Measurements from ENCODE around the gene RFLNA. TPM values are rescaled to one million over a fixed set of nuclear protein-coding genes. Genes with fewer than 3 reads are reported as not detected.

The RFLNA gene
- total and polyA plus RNA-seq, 2 experiments from 2014 or later = 3.9 to 20.4 TPM

- TF ChIP-seq, protein P1, sequence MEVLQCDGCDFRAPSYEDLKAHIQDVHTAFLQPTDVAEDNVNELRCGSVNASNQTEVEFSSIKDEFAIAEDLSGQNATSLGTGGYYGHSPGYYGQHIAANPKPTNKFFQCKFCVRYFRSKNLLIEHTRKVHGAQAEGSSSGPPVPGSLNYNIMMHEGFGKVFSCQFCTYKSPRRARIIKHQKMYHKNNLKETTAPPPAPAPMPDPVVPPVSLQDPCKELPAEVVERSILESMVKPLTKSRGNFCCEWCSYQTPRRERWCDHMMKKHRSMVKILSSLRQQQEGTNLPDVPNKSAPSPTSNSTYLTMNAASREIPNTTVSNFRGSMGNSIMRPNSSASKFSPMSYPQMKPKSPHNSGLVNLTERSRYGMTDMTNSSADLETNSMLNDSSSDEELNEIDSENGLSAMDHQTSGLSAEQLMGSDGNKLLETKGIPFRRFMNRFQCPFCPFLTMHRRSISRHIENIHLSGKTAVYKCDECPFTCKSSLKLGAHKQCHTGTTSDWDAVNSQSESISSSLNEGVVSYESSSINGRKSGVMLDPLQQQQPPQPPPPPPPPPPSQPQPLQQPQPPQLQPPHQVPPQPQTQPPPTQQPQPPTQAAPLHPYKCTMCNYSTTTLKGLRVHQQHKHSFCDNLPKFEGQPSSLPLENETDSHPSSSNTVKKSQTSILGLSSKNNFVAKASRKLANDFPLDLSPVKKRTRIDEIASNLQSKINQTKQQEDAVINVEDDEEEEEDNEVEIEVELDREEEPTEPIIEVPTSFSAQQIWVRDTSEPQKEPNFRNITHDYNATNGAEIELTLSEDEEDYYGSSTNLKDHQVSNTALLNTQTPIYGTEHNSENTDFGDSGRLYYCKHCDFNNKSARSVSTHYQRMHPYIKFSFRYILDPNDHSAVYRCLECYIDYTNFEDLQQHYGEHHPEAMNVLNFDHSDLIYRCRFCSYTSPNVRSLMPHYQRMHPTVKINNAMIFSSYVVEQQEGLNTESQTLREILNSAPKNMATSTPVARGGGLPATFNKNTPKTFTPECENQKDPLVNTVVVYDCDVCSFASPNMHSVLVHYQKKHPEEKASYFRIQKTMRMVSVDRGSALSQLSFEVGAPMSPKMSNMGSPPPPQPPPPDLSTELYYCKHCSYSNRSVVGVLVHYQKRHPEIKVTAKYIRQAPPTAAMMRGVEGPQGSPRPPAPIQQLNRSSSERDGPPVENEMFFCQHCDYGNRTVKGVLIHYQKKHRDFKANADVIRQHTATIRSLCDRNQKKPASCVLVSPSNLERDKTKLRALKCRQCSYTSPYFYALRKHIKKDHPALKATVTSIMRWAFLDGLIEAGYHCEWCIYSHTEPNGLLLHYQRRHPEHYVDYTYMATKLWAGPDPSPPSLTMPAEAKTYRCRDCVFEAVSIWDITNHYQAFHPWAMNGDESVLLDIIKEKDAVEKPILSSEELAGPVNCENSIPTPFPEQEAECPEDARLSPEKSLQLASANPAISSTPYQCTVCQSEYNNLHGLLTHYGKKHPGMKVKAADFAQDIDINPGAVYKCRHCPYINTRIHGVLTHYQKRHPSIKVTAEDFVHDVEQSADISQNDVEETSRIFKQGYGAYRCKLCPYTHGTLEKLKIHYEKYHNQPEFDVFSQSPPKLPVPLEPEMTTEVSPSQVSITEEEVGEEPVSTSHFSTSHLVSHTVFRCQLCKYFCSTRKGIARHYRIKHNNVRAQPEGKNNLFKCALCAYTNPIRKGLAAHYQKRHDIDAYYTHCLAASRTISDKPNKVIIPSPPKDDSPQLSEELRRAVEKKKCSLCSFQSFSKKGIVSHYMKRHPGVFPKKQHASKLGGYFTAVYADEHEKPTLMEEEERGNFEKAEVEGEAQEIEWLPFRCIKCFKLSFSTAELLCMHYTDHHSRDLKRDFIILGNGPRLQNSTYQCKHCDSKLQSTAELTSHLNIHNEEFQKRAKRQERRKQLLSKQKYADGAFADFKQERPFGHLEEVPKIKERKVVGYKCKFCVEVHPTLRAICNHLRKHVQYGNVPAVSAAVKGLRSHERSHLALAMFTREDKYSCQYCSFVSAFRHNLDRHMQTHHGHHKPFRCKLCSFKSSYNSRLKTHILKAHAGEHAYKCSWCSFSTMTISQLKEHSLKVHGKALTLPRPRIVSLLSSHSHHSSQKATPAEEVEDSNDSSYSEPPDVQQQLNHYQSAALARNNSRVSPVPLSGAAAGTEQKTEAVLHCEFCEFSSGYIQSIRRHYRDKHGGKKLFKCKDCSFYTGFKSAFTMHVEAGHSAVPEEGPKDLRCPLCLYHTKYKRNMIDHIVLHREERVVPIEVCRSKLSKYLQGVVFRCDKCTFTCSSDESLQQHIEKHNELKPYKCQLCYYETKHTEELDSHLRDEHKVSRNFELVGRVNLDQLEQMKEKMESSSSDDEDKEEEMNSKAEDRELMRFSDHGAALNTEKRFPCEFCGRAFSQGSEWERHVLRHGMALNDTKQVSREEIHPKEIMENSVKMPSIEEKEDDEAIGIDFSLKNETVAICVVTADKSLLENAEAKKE (CRISPR knock-in tag; IDR thresholded peaks at IDR 0.05) = no peak
Observed at GRCh38 chr12:124286971-124287370, 7.9 kb upstream of the RFLNA start (continued).

GRCh38 chr12:124289634-124290600, 5.0 kb upstream of the RFLNA start:
- TF ChIP-seq, protein P2, sequence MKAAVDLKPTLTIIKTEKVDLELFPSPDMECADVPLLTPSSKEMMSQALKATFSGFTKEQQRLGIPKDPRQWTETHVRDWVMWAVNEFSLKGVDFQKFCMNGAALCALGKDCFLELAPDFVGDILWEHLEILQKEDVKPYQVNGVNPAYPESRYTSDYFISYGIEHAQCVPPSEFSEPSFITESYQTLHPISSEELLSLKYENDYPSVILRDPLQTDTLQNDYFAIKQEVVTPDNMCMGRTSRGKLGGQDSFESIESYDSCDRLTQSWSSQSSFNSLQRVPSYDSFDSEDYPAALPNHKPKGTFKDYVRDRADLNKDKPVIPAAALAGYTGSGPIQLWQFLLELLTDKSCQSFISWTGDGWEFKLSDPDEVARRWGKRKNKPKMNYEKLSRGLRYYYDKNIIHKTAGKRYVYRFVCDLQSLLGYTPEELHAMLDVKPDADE (IDR thresholded peaks at IDR 0.05) = no peak
- TF ChIP-seq, protein P1 (CRISPR knock-in tag; IDR thresholded peaks at IDR 0.05) = no peak
- Mint-ChIP-seq H3K9me3 (peaks cover 19% of the 10 kb centered on the region), H3K4me1 (peaks cover 28% of the 10 kb centered on the region), H3K27ac (no peak overlapping the region), H3K36me3 (ENCODE audit: low read depth) (peaks cover under 1% of the 10 kb centered on the region; the same call in 1 of the 3 replicates), H3K4me3 (no peak overlapping the region), H3K27me3 (ENCODE audit: insufficient read depth, low read depth, poor library complexity) (peaks cover 20% of the 10 kb centered on the region)
- peak overlapping the region; percentile 52; the same call in 1 of the 2 replicates for H2AFZ ChIP-seq
- H3F3A ChIP-seq (replicated peaks; ENCODE audit: low read depth) = peaks cover 10% of the 10 kb centered on the region; the same call in 1 of the 2 replicates
- DNase-seq (ENCODE audit: low spot score) = no peak
- peaks cover 14% of the 10 kb centered on the region for H3K27me3 ChIP-seq (ENCODE audit: insufficient read depth)
- H3K27ac ChIP-seq (ENCODE audit: low read depth) = no peak overlapping the region
- peaks cover 13% of the 10 kb centered on the region; the same call in 1 of the 2 replicates for H3K4me1 ChIP-seq (ENCODE audit: insufficient read depth)
- H3K4me3 ChIP-seq = no peak overlapping the region
- no peaks in the 10 kb centered on the region for H3K36me3 ChIP-seq (ENCODE audit: insufficient read depth)
- H3K9me2 ChIP-seq (ENCODE audit: insufficient read depth) = no peaks in the 10 kb centered on the region
- no peaks in the 10 kb centered on the region for H3K79me2 ChIP-seq (replicated peaks; ENCODE audit: insufficient read depth)
- H3K4me2 ChIP-seq = no peak overlapping the region
- H4K20me1 ChIP-seq (replicated peaks; ENCODE audit: insufficient read depth) = no peaks in the 10 kb centered on the region
- ATAC-seq = no peak

All from GM23338 (cell line).